ENCODE results near the gene NHEJ1. TPM values are rescaled to one million over a fixed set of nuclear protein-coding genes. Genes with fewer than 3 reads are reported as not detected.

Gene NHEJ1
- total RNA-seq, 6 donors from 2014 or later: 7.9 to 26.2 (median 14.3) TPM

- TF ChIP-seq POLR2A (IDR thresholded peaks at IDR 0.05): no peak
- no peak for TF ChIP-seq CTCF (IDR thresholded peaks at IDR 0.05)
- no peak for TF ChIP-seq POLR2AphosphoS5 (IDR thresholded peaks at IDR 0.05)
- TF ChIP-seq EP300 (IDR thresholded peaks at IDR 0.05): no peak
- Histone ChIP-seq H3K4me1 (no peaks in the 10 kb centered on the region), H3K27ac (no peak overlapping the region), H3K36me3 (no peaks in the 10 kb centered on the region), H3K4me3 (no peak overlapping the region), H3K9me3 (no peaks in the 10 kb centered on the region), H3K27me3 (no peaks in the 10 kb centered on the region)
- DNase-seq (no peak), ATAC-seq (ENCODE audit: low FRiP score in 2 of 2) (no peak)
- WGBS, 2 donors: 74 to 75% methylated on average over 9 to 16 of the region's 16 CpGs
These were observed 130.3 kb downstream of the NHEJ1 start for GRCh38 chr2:219030177-219030940.

- 52 to 82% methylated on average over 5 to 8 of the region's 9 CpGs for WGBS, 2 donors
- DNase-seq (peak in 1 of 2 donors; percentile 78), ATAC-seq (ENCODE audit: low FRiP score in 2 of 2) (peak; percentile 81 to 87)
- Histone ChIP-seq H3K4me3 (no peak overlapping the region), H3K9me3 (no peaks in the 10 kb centered on the region), H3K4me1 (no peaks in the 10 kb centered on the region), H3K27ac (no peak overlapping the region), H3K27me3 (no peaks in the 10 kb centered on the region), H3K36me3 (no peaks in the 10 kb centered on the region)
- TF ChIP-seq CTCF (IDR thresholded peaks at IDR 0.05): peak; percentile 85 to 96 (median 91)
- no peak for TF ChIP-seq POLR2A (IDR thresholded peaks at IDR 0.05)
These were observed 130.8 kb downstream of the NHEJ1 start for GRCh38 chr2:219029829-219030165.

- TF ChIP-seq POLR2AphosphoS5 (IDR thresholded peaks at IDR 0.05) (no peak), EP300 (IDR thresholded peaks at IDR 0.05) (no peak), CTCF (IDR thresholded peaks at IDR 0.05) (no peak), POLR2A (IDR thresholded peaks at IDR 0.05) (no peak)
- H3K4me3 ChIP-seq: no peak overlapping the region
- H3K27ac ChIP-seq: no peak overlapping the region
- ATAC-seq (ENCODE audit: low FRiP score in 2 of 2) (no peak), DNase-seq (no peak)
- no peaks in the 10 kb centered on the region for H3K4me1 ChIP-seq
- H3K9me3 ChIP-seq: no peaks in the 10 kb centered on the region
- H3K27me3 ChIP-seq: no peaks in the 10 kb centered on the region
- 65 to 78% methylated on average over 8 to 13 of the region's 13 CpGs for WGBS, 2 donors
- no peaks in the 10 kb centered on the region for H3K36me3 ChIP-seq
These were observed 131.4 kb downstream of the NHEJ1 start for GRCh38 chr2:219028996-219029828.

- Histone ChIP-seq H3K27me3 (no peaks in the 10 kb centered on the region), H3K9me3 (no peaks in the 10 kb centered on the region), H3K4me1 (no peaks in the 10 kb centered on the region), H3K27ac (no peak overlapping the region), H3K4me3 (no peak overlapping the region), H3K36me3 (no peaks in the 10 kb centered on the region)
- ATAC-seq (ENCODE audit: low FRiP score in 2 of 2): no peak
- WGBS, 2 donors: 64 to 75% methylated on average over 4 to 5 of the region's 5 CpGs
- TF ChIP-seq EP300 (IDR thresholded peaks at IDR 0.05) (no peak), CTCF (IDR thresholded peaks at IDR 0.05) (no peak), POLR2AphosphoS5 (IDR thresholded peaks at IDR 0.05) (no peak), POLR2A (IDR thresholded peaks at IDR 0.05) (no peak)
- no peak for DNase-seq
These were observed 132.5 kb downstream of the NHEJ1 start for GRCh38 chr2:219028141-219028540.
